WTC11 (cell line): ENCODE measurements around the gene PKP1. TPM values are rescaled to one million over a fixed set of nuclear protein-coding genes. Genes with fewer than 3 reads are reported as not detected.

Source experiments
- ATAC-seq: fragments of 200-7000 bp; cut with Tn5 transposase; 2 replicates; pipeline ENCODE4 v1.10.0; 2021; ENCODE audit warnings: mild to moderate bottlenecking, moderate library complexity
- CTCF ChIA-PET: fragments of 300-600 bp; sonication (Branson Sonifier 250); formaldehyde crosslinking; loops from one replicate; lab custom pipeline; 2021; ENCODE audit warnings: antibody characterized with exemption; lab: Charles Lee
- POLR2A ChIA-PET: fragments of 350-600 bp; sonication (Branson Sonifier 250); formaldehyde crosslinking; loops from one replicate; lab custom pipeline; 2021; ENCODE audit warnings: antibody characterized with exemption; lab: Charles Lee
- DNase-seq: peaks from one replicate; pipeline ENCODE4 v3.0.0; 2021; ENCODE audit warnings: low spot score
- H3K27ac Mint-ChIP-seq: 2 replicates; pipeline ENCODE4 v1.8.0; 2021; ENCODE audit warnings: mixed read lengths
- H3K27me3 Mint-ChIP-seq: 2 replicates; pipeline ENCODE4 v1.8.0; 2021; ENCODE audit warnings: low read depth, mild to moderate bottlenecking, moderate library complexity, mixed read lengths
- H3K36me3 Mint-ChIP-seq: 2 replicates; pipeline ENCODE4 v1.8.0; 2021; ENCODE audit warnings: mixed read lengths
- H3K4me1 Mint-ChIP-seq: 2 replicates; pipeline ENCODE4 v1.8.0; 2022; ENCODE audit warnings: mixed read lengths
- H3K4me3 Mint-ChIP-seq: 2 replicates; pipeline ENCODE4 v1.8.0; 2021; ENCODE audit warnings: mild to moderate bottlenecking, moderate library complexity, mixed read lengths
- H3K9me3 Mint-ChIP-seq: 2 replicates; pipeline ENCODE4 v1.8.0; 2021; ENCODE audit warnings: mixed read lengths
- ELF4 ChIP-seq: sonication (generic); formaldehyde crosslinking; IDR thresholded peaks from 2 replicates; pipeline ENCODE4 v1.8.1; 2022; ENCODE audit warnings: low read depth, mild to moderate bottlenecking, moderate library complexity, missing genetic modification reagents
- ESRRA ChIP-seq: sonication (generic); formaldehyde crosslinking; IDR thresholded peaks from 2 replicates; pipeline ENCODE4 v1.8.1; 2022; ENCODE audit warnings: mild to moderate bottlenecking, missing genetic modification reagents, borderline replicate concordance
- GTF2I ChIP-seq: fragments of 250-450 bp; sonication (Bioruptor Pico); conservative IDR thresholded peaks from 2 replicates; pipeline ENCODE4 v1.4.0; 2021; ENCODE audit warnings: mild to moderate bottlenecking
- HMGA2 ChIP-seq: fragments of 250-450 bp; sonication (Bioruptor Pico); IDR thresholded peaks from 2 replicates; pipeline ENCODE4 v1.4.0; 2021; ENCODE audit warnings: mild to moderate bottlenecking, moderate library complexity
- JAZF1 ChIP-seq: fragments of 250-450 bp; sonication (Bioruptor Pico); IDR thresholded peaks from 2 replicates; pipeline ENCODE4 v1.9.0; 2021; ENCODE audit warnings: moderate library complexity, mild to moderate bottlenecking, inconsistent platforms
- JUN ChIP-seq: sonication (generic); formaldehyde crosslinking; IDR thresholded peaks from 2 replicates; pipeline ENCODE4 v1.8.0; 2023; ENCODE audit warnings: mild to moderate bottlenecking, missing genetic modification reagents
- MYBL2 ChIP-seq: sonication (generic); formaldehyde crosslinking; IDR thresholded peaks from 2 replicates; pipeline ENCODE4 v1.8.1; 2023; ENCODE audit warnings: mild to moderate bottlenecking, moderate library complexity, missing genetic modification reagents
- NFATC4 ChIP-seq: fragments of 250-450 bp; sonication (Bioruptor Pico); IDR thresholded peaks from 2 replicates; pipeline ENCODE4 v1.9.0; 2021; ENCODE audit warnings: mild to moderate bottlenecking
- TCF7 ChIP-seq: sonication (generic); formaldehyde crosslinking; IDR thresholded peaks from 2 replicates; pipeline ENCODE4 v1.8.0; 2022; ENCODE audit warnings: mild to moderate bottlenecking, low read depth, missing genetic modification reagents, moderate library complexity
- ZNF138 ChIP-seq: sonication (generic); formaldehyde crosslinking; conservative IDR thresholded peaks from 2 replicates; pipeline ENCODE4 v1.8.1; 2022; ENCODE audit warnings: mild to moderate bottlenecking, moderate library complexity, missing genetic modification reagents
- ZNF423 ChIP-seq: fragments of 250-450 bp; sonication (Bioruptor Pico); IDR thresholded peaks from 2 replicates; pipeline ENCODE4 v2.1.2; 2022; ENCODE audit warnings: mild to moderate bottlenecking, moderate library complexity
- ZNF671 ChIP-seq: fragments of 250-450 bp; sonication (Bioruptor Pico); IDR thresholded peaks from 2 replicates; pipeline ENCODE4 v1.8.0; 2021; ENCODE audit warnings: mild to moderate bottlenecking
- total RNA-seq: library from RNA; stranded (reverse); gene quantifications from 3 replicates; pipeline ENCODE4 v1.2.3, GENCODE V29; 2021
- TF ChIP-seq, protein P1 (sequence below): sonication (generic); formaldehyde crosslinking; IDR thresholded peaks from 2 replicates; pipeline ENCODE4 v1.8.1; 2022; ENCODE audit warnings: missing genetic modification reagents, borderline replicate concordance
- TF ChIP-seq, protein P2 (sequence below): sonication (generic); formaldehyde crosslinking; IDR thresholded peaks from 2 replicates; pipeline ENCODE4 v1.8.1; 2023; ENCODE audit warnings: mild to moderate bottlenecking, missing genetic modification reagents, borderline replicate concordance
- TF ChIP-seq, protein P3 (sequence below): sonication (generic); formaldehyde crosslinking; IDR thresholded peaks from 2 replicates; pipeline ENCODE4 v1.8.1; 2022; ENCODE audit warnings: low read depth, mild to moderate bottlenecking, moderate library complexity, missing genetic modification reagents, borderline replicate concordance
- TF ChIP-seq, protein P4 (sequence below): sonication (generic); formaldehyde crosslinking; conservative IDR thresholded peaks from 2 replicates; pipeline ENCODE4 v1.8.1; 2022; ENCODE audit warnings: mild to moderate bottlenecking, missing genetic modification reagents
- TF ChIP-seq, protein P5 (sequence below): sonication (generic); formaldehyde crosslinking; IDR thresholded peaks from 2 replicates; pipeline ENCODE4 v1.8.0; 2022; ENCODE audit warnings: mild to moderate bottlenecking, missing genetic modification reagents
- TF ChIP-seq, protein P6 (sequence below): sonication (generic); formaldehyde crosslinking; IDR thresholded peaks from 2 replicates; pipeline ENCODE4 v1.8.0; 2023; ENCODE audit warnings: missing genetic modification reagents, mild to moderate bottlenecking, borderline replicate concordance
- TF ChIP-seq, protein P7 (sequence below): sonication (generic); formaldehyde crosslinking; IDR thresholded peaks from 2 replicates; pipeline ENCODE4 v1.8.0; 2022; ENCODE audit warnings: missing genetic modification reagents

Gene PKP1
- total RNA-seq, 1 experiment from 2014 or later: 0.24 TPM

DNA sequence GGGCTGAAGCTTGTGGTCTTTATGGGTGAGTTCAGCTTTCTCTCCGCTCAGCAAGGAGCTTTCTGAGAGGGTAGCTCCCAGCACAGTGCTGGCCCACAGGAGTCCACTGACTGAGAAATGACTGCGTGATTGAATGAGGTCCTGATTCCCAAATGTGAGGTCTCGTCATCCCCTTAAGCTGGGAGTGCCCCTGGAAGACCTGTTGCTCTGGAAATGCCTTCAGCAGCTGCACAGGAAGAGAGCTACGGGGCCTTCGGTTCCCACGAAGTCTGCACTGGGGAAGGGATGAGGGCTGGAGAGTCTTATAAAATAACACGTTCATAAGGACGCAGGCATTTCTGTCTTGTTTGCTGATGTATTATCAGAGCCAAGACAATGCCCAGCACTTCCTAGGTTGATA is 80.2 kb downstream of the PKP1 start:
- ATAC-seq (no peak), DNase-seq (no peak)
- TF ChIP-seq JAZF1 (no peak), TCF7 (CRISPR knock-in tag) (no peak), GTF2I (no peak), HMGA2 (CRISPR knock-in tag) (no peak), JUN (no peak), ZNF423 (CRISPR knock-in tag) (no peak), ESRRA (CRISPR knock-in tag) (no peak)
- TF ChIP-seq, protein P1, sequence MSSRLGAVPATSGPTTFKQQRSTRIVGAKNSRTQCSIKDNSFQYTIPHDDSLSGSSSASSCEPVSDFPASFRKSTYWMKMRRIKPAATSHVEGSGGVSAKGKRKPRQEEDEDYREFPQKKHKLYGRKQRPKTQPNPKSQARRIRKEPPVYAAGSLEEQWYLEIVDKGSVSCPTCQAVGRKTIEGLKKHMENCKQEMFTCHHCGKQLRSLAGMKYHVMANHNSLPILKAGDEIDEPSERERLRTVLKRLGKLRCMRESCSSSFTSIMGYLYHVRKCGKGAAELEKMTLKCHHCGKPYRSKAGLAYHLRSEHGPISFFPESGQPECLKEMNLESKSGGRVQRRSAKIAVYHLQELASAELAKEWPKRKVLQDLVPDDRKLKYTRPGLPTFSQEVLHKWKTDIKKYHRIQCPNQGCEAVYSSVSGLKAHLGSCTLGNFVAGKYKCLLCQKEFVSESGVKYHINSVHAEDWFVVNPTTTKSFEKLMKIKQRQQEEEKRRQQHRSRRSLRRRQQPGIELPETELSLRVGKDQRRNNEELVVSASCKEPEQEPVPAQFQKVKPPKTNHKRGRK (CRISPR knock-in tag): no peak
- TF ChIP-seq, protein P2, sequence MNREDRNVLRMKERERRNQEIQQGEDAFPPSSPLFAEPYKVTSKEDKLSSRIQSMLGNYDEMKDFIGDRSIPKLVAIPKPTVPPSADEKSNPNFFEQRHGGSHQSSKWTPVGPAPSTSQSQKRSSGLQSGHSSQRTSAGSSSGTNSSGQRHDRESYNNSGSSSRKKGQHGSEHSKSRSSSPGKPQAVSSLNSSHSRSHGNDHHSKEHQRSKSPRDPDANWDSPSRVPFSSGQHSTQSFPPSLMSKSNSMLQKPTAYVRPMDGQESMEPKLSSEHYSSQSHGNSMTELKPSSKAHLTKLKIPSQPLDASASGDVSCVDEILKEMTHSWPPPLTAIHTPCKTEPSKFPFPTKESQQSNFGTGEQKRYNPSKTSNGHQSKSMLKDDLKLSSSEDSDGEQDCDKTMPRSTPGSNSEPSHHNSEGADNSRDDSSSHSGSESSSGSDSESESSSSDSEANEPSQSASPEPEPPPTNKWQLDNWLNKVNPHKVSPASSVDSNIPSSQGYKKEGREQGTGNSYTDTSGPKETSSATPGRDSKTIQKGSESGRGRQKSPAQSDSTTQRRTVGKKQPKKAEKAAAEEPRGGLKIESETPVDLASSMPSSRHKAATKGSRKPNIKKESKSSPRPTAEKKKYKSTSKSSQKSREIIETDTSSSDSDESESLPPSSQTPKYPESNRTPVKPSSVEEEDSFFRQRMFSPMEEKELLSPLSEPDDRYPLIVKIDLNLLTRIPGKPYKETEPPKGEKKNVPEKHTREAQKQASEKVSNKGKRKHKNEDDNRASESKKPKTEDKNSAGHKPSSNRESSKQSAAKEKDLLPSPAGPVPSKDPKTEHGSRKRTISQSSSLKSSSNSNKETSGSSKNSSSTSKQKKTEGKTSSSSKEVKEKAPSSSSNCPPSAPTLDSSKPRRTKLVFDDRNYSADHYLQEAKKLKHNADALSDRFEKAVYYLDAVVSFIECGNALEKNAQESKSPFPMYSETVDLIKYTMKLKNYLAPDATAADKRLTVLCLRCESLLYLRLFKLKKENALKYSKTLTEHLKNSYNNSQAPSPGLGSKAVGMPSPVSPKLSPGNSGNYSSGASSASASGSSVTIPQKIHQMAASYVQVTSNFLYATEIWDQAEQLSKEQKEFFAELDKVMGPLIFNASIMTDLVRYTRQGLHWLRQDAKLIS (CRISPR knock-in tag): no peak
- TF ChIP-seq, protein P3, sequence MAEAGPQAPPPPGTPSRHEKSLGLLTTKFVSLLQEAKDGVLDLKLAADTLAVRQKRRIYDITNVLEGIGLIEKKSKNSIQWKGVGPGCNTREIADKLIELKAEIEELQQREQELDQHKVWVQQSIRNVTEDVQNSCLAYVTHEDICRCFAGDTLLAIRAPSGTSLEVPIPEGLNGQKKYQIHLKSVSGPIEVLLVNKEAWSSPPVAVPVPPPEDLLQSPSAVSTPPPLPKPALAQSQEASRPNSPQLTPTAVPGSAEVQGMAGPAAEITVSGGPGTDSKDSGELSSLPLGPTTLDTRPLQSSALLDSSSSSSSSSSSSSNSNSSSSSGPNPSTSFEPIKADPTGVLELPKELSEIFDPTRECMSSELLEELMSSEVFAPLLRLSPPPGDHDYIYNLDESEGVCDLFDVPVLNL (CRISPR knock-in tag): no peak
- TF ChIP-seq, protein P4, sequence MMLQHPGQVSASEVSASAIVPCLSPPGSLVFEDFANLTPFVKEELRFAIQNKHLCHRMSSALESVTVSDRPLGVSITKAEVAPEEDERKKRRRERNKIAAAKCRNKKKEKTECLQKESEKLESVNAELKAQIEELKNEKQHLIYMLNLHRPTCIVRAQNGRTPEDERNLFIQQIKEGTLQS (CRISPR knock-in tag): no peak
- TF ChIP-seq, protein P5, sequence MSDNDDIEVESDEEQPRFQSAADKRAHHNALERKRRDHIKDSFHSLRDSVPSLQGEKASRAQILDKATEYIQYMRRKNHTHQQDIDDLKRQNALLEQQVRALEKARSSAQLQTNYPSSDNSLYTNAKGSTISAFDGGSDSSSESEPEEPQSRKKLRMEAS (CRISPR knock-in tag): no peak
- TF ChIP-seq, protein P6, sequence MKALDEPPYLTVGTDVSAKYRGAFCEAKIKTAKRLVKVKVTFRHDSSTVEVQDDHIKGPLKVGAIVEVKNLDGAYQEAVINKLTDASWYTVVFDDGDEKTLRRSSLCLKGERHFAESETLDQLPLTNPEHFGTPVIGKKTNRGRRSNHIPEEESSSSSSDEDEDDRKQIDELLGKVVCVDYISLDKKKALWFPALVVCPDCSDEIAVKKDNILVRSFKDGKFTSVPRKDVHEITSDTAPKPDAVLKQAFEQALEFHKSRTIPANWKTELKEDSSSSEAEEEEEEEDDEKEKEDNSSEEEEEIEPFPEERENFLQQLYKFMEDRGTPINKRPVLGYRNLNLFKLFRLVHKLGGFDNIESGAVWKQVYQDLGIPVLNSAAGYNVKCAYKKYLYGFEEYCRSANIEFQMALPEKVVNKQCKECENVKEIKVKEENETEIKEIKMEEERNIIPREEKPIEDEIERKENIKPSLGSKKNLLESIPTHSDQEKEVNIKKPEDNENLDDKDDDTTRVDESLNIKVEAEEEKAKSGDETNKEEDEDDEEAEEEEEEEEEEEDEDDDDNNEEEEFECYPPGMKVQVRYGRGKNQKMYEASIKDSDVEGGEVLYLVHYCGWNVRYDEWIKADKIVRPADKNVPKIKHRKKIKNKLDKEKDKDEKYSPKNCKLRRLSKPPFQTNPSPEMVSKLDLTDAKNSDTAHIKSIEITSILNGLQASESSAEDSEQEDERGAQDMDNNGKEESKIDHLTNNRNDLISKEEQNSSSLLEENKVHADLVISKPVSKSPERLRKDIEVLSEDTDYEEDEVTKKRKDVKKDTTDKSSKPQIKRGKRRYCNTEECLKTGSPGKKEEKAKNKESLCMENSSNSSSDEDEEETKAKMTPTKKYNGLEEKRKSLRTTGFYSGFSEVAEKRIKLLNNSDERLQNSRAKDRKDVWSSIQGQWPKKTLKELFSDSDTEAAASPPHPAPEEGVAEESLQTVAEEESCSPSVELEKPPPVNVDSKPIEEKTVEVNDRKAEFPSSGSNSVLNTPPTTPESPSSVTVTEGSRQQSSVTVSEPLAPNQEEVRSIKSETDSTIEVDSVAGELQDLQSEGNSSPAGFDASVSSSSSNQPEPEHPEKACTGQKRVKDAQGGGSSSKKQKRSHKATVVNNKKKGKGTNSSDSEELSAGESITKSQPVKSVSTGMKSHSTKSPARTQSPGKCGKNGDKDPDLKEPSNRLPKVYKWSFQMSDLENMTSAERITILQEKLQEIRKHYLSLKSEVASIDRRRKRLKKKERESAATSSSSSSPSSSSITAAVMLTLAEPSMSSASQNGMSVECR: no peak
- H3K27me3 Mint-ChIP-seq: peaks cover 3% of the 10 kb centered on the region; the same call in 1 of the 2 replicates
- CTCF ChIA-PET: interaction anchor here (0.7 to 7.5 kb wide), 10 partner anchors 10 to 109 kb away, joined by 3 to 175 read pairs (median 26); partner anchors contain the start of genes LAD1 and TNNT2
- H3K4me1 Mint-ChIP-seq: peaks cover 16% of the 10 kb centered on the region
- POLR2A ChIA-PET: interaction anchor here (0.5 to 0.9 kb wide), 2 partner anchors 28 to 116 kb away, joined by 3 read pairs; no protein-coding TSS in a partner anchor
- H3K9me3 Mint-ChIP-seq: no peaks in the 10 kb centered on the region
- no peak overlapping the region for H3K27ac Mint-ChIP-seq
- H3K4me3 Mint-ChIP-seq: no peak overlapping the region
- no peaks in the 10 kb centered on the region for H3K36me3 Mint-ChIP-seq

DNA sequence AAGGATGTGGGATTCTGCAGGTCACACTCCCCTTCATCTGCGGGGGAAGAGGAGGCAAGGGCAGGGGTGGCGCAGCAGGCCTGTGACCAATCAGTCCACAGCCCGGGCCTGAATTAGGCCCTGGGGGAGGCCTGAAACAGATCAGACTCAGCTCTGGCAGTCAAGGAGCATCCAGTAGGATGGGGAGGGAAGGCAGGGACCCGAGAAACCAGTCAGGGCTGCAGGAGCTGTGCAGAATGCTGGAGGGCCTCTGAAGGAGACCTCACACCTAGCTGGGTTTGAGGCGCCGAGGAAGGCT is 81.5 kb downstream of the PKP1 start:
- ChIA-PET POLR2A (no interaction called here), CTCF (interaction anchor here (1.1 to 2.5 kb wide), 4 partner anchors 11 to 110 kb away, joined by 3 to 5 read pairs (median 4); no protein-coding TSS in a partner anchor)
- ATAC-seq (no peak), DNase-seq (no peak)
- H3K4me3 Mint-ChIP-seq: no peak overlapping the region
- H3K27me3 Mint-ChIP-seq: peaks cover 3% of the 10 kb centered on the region; the same call in 1 of the 2 replicates
- H3K27ac Mint-ChIP-seq: no peak overlapping the region
- H3K36me3 Mint-ChIP-seq: no peaks in the 10 kb centered on the region
- H3K4me1 Mint-ChIP-seq: peaks cover 11% of the 10 kb centered on the region
- no peaks in the 10 kb centered on the region for H3K9me3 Mint-ChIP-seq
- TF ChIP-seq ZNF671 (CRISPR knock-in tag) (no peak), ELF4 (CRISPR knock-in tag) (no peak), NFATC4 (CRISPR knock-in tag) (no peak), MYBL2 (CRISPR knock-in tag) (no peak), ZNF138 (CRISPR knock-in tag) (no peak)
- TF ChIP-seq, protein P7, sequence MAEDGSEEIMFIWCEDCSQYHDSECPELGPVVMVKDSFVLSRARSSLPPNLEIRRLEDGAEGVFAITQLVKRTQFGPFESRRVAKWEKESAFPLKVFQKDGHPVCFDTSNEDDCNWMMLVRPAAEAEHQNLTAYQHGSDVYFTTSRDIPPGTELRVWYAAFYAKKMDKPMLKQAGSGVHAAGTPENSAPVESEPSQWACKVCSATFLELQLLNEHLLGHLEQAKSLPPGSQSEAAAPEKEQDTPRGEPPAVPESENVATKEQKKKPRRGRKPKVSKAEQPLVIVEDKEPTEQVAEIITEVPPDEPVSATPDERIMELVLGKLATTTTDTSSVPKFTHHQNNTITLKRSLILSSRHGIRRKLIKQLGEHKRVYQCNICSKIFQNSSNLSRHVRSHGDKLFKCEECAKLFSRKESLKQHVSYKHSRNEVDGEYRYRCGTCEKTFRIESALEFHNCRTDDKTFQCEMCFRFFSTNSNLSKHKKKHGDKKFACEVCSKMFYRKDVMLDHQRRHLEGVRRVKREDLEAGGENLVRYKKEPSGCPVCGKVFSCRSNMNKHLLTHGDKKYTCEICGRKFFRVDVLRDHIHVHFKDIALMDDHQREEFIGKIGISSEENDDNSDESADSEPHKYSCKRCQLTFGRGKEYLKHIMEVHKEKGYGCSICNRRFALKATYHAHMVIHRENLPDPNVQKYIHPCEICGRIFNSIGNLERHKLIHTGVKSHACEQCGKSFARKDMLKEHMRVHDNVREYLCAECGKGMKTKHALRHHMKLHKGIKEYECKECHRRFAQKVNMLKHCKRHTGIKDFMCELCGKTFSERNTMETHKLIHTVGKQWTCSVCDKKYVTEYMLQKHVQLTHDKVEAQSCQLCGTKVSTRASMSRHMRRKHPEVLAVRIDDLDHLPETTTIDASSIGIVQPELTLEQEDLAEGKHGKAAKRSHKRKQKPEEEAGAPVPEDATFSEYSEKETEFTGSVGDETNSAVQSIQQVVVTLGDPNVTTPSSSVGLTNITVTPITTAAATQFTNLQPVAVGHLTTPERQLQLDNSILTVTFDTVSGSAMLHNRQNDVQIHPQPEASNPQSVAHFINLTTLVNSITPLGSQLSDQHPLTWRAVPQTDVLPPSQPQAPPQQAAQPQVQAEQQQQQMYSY (CRISPR knock-in tag): no peak
- TF ChIP-seq, protein P4 (CRISPR knock-in tag): no peak
